HG03108 (cell line): ENCODE results near the gene ASAP2.

Source experiments
- ATAC-seq: cut with Tn5 transposase; IDR thresholded peaks from one replicate; pipeline ENCODE4 v1.9.1; 2021; ENCODE audit warnings: moderate library complexity; ENCODE audit not compliant: unreplicated experiment

The ASAP2 gene

DNA sequence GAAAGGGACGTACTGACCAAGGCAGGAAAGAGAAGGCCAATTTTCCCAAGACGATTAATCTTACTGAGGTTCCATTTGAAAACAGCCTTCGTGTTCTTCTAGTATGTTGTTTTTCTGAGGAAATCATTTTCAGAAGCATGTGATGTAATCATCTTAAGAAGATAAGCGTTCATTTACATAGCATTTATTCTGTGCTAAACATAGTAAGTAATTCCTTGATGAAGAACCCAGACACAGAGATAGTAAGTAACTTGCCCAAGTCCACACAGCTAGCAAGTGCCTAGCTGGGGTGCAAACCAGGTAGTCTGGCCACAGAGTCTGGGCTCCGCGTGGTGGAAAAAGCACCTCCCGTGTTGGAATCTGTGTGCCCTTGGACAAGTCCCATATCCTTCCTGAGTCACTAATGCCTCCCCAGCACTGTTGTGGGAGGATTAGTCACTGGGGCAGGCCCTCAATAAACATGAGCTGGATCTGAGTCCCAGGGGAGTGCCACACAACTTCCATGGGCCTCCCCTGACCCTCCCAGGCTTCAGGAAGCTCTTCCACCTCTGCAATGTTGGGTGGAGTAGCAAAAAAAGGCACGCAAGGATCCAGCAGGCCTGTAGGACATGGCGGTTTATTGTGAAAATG lies 26.9 kb upstream of the ASAP2 start:
- ATAC-seq, result no peak

- ATAC-seq, result no peak
Observed at GRCh38 chr2:9184361-9184760, 22.3 kb upstream of the ASAP2 start.

DNA sequence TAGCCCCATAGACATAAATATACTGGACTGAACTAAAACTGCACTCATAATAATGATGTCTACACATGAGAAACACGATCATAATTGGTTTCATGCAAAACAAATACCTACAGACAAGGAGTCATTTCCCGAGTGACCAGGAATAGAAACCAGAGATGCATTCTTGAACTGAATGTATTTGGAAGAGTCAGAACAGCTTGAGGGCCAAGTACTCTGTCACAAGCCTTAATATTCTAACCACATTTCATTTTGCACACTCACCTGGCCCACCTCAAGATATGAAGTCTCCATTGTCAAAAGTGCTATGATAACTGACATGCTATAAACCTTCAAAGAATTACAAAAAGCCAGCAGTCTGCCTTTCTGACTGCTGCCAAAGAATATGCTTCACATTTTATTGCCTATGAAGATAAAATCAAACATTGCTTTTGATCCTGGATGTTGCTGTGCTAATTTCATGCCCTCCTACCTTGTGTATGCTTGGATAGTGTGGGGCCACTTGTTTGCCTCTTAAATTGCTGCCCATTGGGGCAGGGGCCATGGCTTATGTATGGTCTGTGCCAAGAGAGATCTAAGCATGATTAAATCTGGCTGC lies 18.9 kb upstream of the ASAP2 start:
- no peak for ATAC-seq

DNA sequence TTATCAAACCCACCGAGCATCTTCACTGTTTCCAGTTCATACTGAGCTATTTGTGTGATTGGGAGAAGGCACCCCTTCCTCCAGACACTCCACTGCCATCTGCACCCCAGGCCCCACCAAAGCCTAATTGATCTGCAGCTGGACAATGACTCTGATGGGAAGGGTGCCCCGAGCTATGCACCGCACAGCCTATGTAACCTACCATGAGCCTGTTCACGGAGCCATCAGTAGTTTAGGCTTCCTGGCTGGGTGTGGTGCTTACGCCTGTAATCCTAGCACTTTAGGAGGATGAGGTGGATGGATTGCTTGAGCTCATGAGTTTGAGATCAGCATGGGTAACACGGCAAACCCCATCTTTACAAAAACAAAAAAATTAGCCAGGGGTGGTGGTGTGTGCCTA lies 17.8 kb upstream of the ASAP2 start:
- no peak for ATAC-seq

GRCh38 chr2:9189901-9190300 lies 16.7 kb upstream of the ASAP2 start:
- ATAC-seq, result no peak

GRCh38 chr2:9191041-9191481 lies 15.6 kb upstream of the ASAP2 start:
- ATAC-seq, result no peak

GRCh38 chr2:9192712-9193111 lies 13.9 kb upstream of the ASAP2 start:
- ATAC-seq, result no peak

DNA sequence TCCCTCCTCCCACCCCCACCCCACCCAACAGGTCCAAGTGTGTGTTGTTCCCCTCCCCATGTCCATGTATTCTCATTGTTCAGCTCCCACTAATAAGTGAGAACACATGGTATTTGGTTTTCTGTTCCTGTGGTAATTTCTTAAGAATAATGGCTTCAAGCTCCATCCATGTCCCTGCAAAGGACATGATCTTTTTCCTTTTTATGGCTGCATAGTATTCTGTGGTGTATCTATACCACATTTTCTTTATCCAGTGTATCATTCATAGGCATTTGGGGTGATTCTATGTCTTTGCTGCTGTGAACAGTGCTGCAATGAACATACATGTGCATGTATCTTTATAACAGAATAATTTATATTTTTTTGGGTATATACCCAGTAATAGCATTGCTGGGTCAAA lies 12.3 kb upstream of the ASAP2 start:
- ATAC-seq, result no peak

GRCh38 chr2:9196637-9197036 lies 10.0 kb upstream of the ASAP2 start:
- no peak for ATAC-seq

DNA sequence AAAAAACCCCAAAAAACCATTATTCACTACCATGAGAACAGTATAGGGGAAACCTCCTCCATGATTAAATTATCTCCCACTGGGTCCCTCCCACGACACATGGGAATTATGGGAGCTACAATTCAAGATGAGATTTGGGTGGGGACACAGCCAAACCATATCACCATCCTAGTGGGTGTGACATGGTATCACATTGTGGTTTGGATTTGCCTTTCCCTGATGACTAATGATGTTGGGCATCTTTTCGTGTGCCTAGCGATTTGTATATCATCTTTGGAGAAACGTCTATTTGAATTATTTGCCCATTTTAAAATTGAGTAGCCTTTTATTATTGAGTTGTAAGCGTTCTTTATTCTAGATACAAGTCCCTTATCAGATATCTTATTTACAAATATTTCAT lies 8.7 kb upstream of the ASAP2 start:
- ATAC-seq, result no peak

DNA sequence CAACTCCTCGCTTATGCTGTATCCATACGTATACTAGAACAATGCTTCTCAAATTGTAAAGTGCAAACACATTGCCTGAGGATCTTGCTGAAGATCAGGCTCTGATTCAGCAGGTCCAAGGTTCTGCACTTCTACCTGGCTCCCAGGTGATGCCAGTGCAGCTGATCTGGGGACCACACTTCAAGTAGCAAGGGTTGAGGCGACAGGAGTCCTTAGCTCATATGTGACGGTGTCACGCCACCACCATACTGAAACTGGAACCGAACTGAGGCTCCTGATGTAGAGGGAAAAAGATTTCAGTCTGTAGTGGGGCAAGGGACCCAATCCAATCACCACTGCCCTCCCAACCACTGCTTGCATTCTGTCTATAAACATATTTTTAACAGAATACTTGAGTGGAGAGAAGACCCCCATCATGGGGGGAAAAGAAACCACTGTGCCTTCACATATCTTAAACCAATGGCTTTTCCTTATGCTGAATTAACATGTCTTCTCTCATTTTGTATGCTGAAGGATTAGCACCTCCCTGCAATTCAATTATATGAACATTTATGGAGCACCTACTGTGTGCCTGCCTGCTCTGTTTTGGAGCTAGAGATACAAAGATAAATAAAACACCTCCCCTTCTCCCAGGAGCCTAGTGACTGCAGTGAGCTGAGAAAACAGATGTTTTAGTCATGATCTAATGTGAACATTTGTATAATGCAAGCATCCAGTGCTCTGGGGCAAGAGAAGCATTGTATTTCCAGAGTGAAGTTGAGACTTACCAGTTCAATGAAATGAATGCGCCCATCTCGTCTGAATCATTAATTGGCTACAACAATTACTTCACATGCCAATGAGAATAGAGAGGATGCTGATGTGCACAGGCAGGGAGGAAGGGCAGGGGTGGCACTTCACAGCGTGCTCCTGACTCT lies 6.6 kb upstream of the ASAP2 start:
- no peak for ATAC-seq

- no peak for ATAC-seq
Observed at GRCh38 chr2:9200633-9201015, 6.0 kb upstream of the ASAP2 start.

DNA sequence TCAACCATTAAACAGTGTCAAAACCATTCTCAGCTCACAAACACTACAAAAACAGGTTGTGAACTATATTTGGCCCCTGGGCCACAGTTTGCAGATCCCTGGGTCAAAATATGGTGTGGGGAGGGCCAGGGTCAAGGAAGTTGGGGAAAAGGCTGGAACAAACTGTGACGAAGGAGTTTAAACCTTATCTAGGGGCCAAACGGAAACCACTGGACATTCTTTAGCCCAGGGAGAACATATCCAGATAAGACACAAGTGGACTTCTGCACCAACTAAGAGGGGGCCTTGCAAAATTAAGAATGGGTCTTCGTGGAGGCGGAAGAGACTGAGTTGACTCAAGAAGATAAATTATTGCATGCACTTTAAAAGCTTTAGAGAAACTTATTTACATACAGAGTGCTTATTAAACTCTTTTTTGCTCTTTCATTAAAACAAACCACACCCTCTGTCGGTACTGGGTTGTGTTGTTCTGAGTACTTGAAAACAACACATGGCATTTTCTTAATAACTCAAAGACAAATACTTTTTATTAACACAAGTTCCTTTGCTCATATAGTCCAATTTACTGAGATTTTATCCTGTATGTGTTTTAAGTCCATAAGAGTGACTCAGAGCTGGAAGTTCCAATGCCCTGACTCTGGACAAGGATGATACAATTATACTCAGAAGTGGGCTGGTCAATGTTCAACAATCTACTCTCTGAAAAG lies 5.3 kb upstream of the ASAP2 start:
- no peak for ATAC-seq

DNA sequence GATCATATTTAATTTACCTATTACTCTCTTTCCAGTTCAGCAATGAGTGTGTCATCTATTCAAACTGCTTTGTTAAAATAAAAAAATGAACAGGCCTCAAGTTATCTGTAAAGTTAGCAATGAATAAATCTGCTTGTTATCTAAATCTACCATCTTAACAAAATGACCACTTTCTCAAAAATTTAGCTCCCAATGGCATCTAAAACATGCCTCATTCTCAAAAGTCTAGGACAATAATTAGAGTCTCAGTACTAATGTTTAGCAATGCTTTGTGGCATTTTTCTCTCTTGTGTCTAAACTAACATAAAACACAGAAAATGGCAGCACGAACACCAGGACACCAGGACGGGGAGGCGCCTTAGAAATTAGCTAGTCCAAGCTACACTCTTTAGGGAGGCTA lies 3.6 kb upstream of the ASAP2 start:
- no peak for ATAC-seq

GRCh38 chr2:9203876-9204275 lies 2.7 kb upstream of the ASAP2 start:
- no peak for ATAC-seq

DNA sequence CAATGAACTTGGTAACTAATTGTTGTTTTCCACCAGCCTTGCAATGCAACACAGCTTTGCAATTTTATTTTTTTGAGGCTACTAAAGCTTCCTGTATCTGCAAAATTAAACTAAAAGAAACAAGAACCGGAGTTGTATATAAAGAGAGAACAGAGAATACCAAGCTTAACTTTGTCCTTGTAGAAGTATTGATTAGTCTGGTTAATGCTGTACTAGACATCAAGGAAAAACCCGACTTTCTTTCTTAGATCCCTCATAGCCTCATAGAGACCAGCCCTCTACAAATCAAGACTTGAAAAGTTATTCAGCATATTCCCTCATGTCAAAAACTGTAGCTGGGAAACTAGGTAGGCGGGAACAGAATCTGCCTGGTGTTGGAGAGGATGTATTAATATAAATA lies 1.7 kb upstream of the ASAP2 start:
- no peak for ATAC-seq

DNA sequence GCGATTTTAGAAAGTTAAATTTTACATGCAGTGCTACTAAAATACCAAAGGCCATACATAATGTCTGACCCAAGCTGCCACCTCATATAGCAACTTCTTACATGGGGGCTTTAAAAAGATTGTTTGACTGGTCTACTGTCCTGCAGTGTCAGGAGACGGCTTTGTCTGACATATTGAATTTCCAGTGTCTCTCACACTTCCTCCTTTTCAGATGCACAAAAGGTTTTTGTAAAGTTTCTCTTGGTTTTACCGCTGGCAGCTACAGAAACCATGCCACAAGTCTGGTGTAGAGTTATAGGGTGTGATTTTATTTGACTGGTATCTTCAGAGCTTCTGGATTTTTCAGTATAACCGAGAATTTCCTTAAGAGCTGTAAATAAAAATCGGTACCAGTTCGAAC lies 1.1 kb upstream of the ASAP2 start:
- ATAC-seq, result no peak

GRCh38 chr2:9206991-9207640 lies 504 bp downstream of the ASAP2 start:
- ATAC-seq, result no peak

DNA sequence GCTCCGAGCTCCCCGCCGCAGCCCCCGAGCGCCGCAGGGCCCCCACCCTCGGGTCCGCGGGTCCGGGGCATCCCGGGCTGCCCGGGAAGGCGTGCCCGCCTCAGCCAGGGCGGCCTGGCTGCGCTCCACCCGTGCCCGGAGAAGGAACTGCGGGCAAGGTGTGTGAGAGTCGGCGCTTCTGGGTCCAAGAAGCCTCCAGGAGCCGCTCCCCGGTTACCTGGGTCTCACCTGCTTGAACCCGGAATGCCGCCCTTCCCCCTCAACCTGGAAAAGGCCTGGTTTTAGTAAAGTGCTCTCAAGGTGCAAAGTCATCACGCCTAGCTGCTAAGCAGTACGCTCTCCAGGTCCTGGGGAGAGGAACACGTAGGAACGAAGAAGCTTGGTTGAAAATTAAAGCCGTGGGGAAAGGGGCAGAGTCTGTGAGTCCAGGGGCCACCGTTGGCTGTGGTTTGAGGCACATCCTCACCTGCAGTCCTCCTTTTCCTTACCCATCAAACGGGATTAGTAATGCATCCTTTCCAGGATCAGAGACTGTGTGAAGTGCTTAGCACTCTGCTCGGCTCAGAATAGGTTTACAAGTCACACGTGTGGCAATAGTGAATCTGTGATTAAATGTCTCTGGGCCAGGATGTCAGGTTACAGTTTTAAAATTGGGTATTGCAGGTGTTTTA lies 1.2 kb downstream of the ASAP2 start:
- ATAC-seq, result no peak

DNA sequence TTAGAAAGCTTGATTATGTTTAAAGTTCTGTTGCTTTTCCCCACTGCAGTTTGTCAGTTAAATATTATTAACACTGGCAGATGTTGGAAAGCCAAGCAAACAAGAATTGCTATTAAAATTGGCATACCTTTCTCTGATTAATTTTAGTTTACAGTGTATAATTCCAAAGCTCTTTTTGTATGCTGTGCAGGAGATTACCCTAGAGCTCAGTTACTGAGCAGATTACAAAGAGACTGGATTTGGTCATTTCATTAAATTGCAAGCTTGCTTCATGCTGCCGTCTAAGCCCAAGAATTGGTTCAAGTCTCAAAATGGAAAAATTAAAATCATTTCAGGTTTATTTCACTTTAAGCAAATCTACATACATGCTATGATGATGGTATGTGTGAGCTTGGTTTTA lies 2.3 kb downstream of the ASAP2 start:
- ATAC-seq, result no peak
